Stimulated activated CD4-positive, alpha-beta T cell treated with anti-CD3 and anti-CD28 coated beads, Interleukin-2, amount 100 ng/mL, for 48 hours (primary cell): ENCODE data around the gene PRKG1.
"Not testable (repeated sequence)": the region's sequence is repeated elsewhere in the genome, so short reads cannot be mapped to it uniquely, and the experiment has no call there.

Source experiments
- DNase-seq, 2 donors: peaks; one replicate each; pipeline ENCODE4 v3.0.0-alpha.2; 2020

The PRKG1 gene

GRCh38 chr10:51685768-51686167, 611.5 kb downstream of the PRKG1 start:
- no peak for DNase-seq

- DNase-seq: no peak
These were observed 613.0 kb downstream of the PRKG1 start for GRCh38 chr10:51687296-51687695.

GRCh38 chr10:51688826-51689225, 614.5 kb downstream of the PRKG1 start:
- DNase-seq: not testable (repeated sequence)

- no peak for DNase-seq
These were observed 615.2 kb downstream of the PRKG1 start for GRCh38 chr10:51689536-51689935.

GRCh38 chr10:51691135-51691534, 616.8 kb downstream of the PRKG1 start:
- DNase-seq: no peak

- DNase-seq: no peak
These were observed 619.9 kb downstream of the PRKG1 start for GRCh38 chr10:51694086-51694768.

GRCh38 chr10:51696251-51696650, 622.0 kb downstream of the PRKG1 start:
- no peak for DNase-seq

- no peak for DNase-seq
These were observed 624.3 kb downstream of the PRKG1 start for GRCh38 chr10:51698473-51699063.

GRCh38 chr10:51699145-51699474, 624.8 kb downstream of the PRKG1 start:
- DNase-seq: no peak

- DNase-seq: peak; percentile 83 to 85
These were observed 625.4 kb downstream of the PRKG1 start, which contains the start of gene CSTF2T for GRCh38 chr10:51699475-51700227. Gene CSTF2T, minus strand, starts transcription at chr10:51699595. Its CDS starts 46 bp downstream, at chr10:51699549.

- no peak for DNase-seq
These were observed 626.0 kb downstream of the PRKG1 start for GRCh38 chr10:51700228-51700817.

GRCh38 chr10:51705774-51706173, 631.5 kb downstream of the PRKG1 start:
- no peak for DNase-seq

GRCh38 chr10:51706225-51706624, 631.9 kb downstream of the PRKG1 start:
- DNase-seq: no peak

GRCh38 chr10:51707392-51707791, 633.1 kb downstream of the PRKG1 start:
- no peak for DNase-seq

GRCh38 chr10:51707821-51708424, 633.6 kb downstream of the PRKG1 start:
- no peak for DNase-seq

GRCh38 chr10:51708609-51709008, 634.3 kb downstream of the PRKG1 start:
- DNase-seq: no peak

GRCh38 chr10:51709324-51709972, 635.2 kb downstream of the PRKG1 start:
- DNase-seq: no peak

GRCh38 chr10:51711519-51711891, 637.2 kb downstream of the PRKG1 start:
- DNase-seq: no peak

- DNase-seq: no peak
These were observed 642.7 kb downstream of the PRKG1 start for GRCh38 chr10:51716981-51717380.

GRCh38 chr10:51718804-51719291, 644.6 kb downstream of the PRKG1 start:
- no peak for DNase-seq

- no peak for DNase-seq
These were observed 649.8 kb downstream of the PRKG1 start for GRCh38 chr10:51724038-51724437.

GRCh38 chr10:51729822-51730555, 655.7 kb downstream of the PRKG1 start:
- no peak for DNase-seq
